HG02588 (cell line): ENCODE data around the gene COL8A1.
"Not testable (repeated sequence)": the region's sequence is repeated elsewhere in the genome, so short reads cannot be mapped to it uniquely, and the experiment has no call there.

Experiments
- ATAC-seq: cut with Tn5 transposase; IDR thresholded peaks from one replicate; pipeline ENCODE4 v1.9.1; 2021; ENCODE audit warnings: mild to moderate bottlenecking, moderate library complexity; ENCODE audit not compliant: unreplicated experiment

The COL8A1 gene

DNA sequence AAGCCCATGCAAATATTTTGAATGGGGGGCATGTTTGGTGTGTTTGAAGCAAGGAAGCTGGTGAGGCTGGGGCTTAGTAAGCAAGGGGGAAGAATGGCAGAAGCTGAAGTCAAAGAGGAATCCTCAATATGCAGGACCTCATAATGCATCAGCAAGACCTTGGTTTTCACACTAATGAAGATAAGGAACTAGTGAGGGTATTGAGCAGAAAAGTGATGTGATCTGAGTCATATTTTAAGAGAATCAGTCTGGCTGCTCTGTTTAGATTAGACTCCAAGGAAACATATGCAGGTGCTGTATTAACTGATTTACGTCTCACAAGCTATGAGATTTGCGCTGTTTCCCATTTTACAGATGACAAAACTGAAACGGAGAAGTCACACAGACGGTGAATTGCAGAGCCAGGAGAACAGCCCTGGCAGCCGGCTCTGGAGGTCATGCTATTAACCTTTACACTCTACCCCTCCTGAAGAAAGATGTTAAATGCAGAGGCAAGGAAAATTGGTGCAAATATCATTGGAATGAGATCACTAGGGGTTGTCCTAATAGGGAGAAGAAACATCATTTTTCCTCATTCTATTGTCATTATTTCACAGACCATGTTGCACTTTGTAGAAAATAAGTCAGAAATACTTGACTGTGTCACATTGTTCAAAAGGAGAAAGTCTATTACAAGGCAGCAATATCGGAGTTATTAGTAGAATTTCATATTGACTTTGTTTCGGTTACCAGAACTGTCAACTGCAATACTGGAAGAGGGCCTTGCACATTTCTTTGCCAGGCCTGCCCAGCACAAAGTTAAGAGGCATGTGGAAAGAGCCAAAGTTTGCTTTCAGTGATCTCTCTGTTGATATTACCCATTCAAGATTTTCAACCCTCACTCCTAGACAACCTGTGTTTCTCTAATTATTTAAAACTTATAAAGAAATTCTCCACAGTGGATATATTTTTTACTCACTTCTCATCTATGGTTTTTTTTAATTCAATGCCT, 64.9 kb downstream of the COL8A1 start:
- no peak for ATAC-seq

DNA sequence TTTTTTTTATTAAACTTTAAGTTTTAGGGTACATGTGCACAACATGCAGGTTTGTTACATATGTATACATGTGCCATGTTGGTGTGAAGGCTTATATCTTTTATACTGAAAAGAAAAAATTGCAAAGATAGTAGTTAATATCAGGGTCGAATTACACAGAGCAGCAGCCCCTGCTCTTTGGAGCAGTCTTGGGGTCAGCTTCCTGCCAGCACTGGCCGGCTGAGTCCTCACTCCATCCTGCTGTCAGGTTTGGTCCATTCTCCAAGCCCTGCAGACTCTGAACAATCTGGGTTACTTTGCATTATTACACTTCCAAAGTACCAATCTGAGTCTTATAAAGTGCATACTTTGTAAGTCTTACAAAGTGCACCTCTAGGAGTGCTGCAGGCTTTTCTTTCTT, 66.0 kb downstream of the COL8A1 start:
- no peak for ATAC-seq

DNA sequence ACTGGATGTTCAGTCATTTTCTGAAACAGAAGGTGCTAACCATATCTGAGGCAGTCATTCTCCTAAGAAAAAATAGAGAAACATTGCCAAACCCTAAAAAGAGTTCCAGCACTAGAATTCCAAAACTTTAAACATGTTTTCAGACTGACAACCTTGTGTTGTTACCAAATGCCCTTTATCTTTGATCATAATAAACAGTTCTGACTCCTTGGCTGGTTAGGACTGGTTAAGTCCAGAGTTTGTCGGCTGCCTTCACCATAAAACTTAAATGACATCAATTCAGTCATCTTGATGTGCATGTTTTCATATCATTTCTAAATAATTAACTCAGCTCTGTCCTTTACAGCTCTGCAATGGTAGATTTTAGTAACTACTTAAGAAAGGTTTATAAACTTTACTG, 68.0 kb downstream of the COL8A1 start:
- ATAC-seq, result no peak

DNA sequence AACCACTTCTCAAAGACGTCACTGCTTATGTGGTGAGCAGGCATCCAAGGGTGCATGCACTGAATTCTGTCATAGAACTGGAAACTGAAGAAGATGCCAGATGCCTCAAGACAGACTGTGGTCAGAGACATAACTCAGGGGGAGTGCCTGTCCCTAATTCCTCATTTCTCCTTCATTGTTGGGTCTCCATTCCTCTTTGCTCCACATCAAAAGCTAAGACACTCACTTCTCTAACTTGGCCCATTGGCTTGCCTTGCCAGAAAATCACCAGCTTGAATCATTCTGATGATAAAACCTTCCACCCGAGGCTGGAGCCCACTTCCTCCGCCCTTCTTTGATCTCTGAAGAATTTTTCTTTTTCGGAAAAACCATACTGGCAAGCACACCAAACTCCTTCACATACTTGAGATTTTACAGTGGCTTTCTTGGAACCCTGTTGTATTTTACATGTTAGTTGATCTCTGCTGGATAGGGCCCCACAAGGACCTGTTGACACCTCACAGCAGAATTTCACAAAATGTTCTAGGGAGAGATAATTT, 69.9 kb downstream of the COL8A1 start:
- ATAC-seq, result no peak

DNA sequence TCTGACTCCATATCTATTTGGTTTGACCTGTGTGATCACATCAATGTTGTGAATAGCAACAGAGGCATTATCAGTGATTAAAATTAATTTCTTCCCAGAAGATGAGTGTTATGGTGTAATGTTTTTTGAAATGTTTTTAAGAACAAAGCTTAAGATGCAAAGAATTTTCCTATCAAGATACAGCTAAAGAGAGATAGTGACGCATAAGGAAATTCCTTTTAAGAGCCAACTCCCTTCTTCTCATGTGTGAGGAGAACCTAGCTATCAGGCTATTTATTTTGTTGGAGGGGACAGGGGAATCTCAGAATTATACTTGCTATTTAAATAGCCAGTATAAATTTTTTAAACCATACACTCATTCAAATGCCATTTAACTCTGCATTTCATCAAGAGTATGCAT, 71.3 kb downstream of the COL8A1 start:
- no peak for ATAC-seq

DNA sequence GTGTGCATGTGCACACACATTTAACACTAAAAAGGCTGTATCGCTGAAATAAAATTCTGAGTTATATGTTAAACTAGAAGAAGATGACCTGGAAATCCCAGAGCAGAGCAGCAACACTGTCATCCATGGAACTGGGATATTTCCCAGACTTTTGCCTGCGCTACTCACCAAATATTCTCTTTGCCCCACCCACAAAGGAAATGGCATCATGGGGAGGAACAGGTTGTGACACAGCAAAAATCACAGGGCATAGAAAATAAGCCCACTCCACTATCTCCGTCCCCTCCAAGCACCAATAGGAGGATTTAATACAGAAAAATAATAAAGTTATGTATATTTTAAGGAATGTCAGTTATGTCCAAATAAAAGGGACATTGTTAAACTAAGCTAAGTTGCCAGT, 71.7 kb downstream of the COL8A1 start:
- ATAC-seq, result no peak

DNA sequence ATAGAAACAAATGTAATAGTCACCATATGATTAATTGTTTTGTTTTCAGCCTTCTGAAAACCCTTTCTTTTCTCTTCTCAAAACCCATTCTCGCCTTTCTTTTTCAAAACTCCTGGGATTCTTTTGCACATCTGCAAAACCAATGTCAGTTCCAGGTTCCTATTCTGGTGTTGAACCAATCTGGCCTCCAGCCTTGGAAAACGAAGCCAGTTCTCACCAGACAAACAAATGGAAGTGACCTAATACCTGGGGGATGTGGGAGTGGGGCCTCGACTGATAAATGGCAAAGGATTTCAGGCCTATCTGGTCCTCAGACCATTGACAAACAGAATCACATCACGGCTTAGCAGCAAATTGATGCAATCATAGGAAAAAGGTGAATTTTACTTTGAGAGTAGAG, 73.0 kb downstream of the COL8A1 start:
- no peak for ATAC-seq

DNA sequence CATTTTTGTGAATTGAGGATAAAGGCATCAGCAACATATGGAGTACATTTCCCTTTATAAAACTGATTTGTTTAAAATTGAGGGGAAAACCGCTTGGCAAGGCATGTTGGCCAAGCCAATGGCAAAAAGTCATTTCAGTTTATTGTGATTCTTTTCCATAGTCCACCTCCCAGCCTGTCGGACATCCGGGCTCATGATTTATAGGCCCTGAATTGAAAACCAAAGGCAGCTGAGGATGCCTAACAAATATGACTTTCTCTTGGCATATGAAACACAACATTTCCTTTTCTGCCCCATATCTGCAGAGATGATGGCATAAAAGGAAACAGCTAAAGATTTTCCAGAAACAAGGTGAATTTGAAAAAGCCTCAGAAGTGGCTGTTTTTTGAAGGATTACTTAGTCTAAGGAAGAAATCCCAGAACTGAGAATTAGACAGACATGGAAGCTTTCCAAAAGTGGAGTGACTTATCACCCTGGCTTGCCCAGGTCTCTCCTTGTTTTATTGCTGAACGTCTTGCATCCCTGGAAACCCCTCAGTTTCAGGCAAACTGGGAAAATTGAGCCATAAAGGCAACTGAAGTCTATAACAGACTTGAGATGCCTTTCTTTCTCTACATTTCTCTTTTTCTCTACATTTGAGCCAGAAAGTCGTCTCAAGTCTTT, 74.0 kb downstream of the COL8A1 start:
- no peak for ATAC-seq

DNA sequence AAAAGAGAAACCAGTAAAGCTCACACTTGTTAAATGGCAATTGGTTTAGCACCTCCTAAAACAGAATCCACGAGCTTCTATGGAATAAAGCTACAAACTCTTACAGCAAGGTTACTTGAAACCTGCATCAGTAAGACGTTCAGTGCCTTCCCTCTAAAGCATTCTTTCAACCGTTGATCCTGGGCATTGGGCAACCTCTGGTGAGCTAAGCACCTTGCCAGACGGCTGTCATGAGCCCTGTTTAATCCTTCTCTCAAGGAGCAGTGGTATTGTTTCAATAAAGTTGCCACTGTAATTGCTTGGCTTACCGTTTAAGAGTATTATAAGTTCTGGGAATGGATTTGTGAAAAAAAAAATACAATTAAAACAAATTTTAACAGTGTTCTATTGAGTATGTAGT, 75.0 kb downstream of the COL8A1 start:
- ATAC-seq, result no peak

DNA sequence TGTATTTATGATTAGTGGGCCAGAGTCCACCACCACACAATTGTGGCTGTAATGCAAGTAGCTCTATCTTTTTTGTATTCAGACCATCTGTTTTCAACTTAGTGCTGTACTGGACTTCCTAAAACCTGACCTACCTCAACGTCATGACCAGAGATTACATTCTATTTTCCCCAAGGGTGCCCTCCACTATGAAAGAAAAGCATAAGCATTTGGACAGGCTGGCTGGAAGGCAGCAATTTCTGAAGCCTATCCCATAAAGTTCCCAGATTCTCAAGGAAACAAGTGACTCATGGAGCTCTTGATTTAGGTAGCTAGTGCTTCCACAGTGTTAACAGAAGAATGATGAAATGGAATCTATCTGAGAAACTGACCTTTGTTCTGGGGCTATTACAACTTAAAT, 75.8 kb downstream of the COL8A1 start:
- no peak for ATAC-seq

DNA sequence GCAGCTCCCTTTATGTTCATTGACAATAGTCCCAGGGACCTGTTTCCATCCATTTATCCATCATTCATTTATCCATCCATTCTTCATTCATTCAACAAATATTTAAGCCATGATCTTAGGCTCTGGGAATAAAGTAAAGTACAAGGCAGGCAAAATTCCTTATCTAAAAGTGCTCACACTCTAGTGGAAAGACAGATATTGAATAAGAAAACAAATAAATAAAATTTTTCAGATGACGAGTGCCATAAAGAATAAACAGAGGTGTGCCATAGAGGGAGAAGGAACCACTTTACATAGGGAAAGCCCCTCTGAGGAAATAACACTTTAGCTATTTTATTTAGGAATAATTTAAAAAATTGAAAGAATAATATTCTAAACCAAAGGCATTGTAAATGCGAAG, 76.2 kb downstream of the COL8A1 start:
- ATAC-seq, result no peak

DNA sequence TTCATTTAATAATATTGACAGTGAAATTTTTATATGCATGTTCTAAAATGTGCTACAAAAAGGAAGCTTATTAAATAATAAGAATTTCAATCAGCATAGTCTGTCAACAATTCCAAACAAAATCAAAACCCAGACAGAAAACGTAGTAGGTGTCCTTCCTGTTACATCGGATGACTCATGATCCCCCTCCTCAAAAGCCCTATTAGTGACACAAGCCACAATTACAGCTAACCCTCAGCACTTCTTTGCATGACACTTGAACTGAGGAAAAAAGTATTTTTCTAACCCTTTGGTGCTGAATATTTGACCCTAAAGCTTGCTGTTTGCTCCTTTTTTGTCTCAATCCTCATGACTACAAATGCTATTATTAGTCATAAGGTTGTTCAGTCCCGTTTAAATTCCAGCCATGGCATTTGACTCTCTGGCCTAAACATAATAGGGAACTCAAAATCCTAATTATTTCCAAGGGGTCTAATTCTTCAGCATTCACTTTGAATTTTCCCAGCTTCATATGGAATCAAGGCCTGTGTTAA, 78.1 kb downstream of the COL8A1 start:
- no peak for ATAC-seq

DNA sequence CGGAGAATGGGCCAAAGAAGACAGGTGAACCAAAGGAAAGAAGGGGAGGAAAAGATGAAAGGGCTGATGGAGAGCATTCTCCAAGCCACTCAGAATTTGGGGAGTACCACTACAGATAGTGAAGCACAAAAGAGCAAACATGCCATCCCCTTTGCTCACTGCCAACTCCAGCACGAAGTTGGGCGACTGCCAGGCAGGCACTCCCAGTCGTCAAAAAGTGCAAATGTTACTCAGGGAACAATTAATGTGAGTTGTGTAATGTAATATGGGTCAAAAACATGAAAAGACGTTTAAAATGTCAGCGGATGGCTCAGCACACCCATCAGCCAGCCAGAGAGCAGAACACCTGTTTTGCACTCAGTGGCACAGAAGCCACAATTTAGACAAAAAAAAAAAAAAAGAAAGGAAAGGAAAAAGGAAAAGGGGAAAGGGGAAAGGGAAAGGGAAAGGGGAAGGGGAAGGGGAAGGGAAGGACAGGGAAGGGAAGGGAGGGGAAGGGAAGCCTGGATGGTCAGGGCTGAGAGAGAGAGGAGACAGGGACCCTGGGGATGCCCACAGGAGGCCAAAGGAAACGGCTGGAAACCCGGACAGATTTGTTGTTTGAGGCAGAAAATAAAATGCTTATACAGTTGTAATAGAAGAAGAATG, 82.7 kb downstream of the COL8A1 start:
- no peak for ATAC-seq

DNA sequence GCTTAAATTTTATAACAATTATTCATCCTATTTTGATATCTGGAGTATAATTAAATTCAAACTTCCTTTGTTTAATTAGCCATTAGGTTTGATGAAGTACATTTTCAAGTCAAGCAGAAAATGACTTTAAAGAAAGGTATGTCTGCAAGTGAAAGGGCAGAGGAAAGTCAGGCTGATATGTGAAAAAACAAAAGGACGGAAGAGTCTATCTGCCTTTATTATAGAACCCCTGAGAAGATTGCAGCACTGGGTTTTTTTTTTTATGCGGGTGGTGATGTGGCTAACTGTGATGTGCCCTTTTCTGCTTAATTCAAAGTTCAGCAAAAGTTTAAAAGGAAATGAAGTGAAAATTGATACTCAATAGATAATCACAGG, 83.2 kb downstream of the COL8A1 start:
- ATAC-seq, result no peak

DNA sequence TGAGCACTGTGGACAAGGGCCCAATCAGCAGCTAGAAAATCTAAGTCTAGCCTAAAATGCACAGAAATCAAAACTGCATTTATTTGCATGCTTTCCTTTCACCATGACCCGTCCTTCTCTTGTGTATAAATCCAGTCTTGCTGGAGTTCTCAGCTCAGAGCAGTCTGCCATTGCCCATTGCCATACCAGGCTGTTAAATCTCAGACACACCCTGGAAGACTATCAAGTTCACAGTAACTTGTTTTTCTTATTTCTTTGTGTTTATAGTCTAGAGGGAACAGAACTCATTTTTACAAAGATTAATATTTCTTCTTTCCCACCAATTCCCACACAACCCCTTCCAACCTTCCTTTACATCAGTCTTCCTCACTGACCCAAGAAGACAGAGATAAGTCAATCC, 85.9 kb downstream of the COL8A1 start:
- ATAC-seq, result no peak

DNA sequence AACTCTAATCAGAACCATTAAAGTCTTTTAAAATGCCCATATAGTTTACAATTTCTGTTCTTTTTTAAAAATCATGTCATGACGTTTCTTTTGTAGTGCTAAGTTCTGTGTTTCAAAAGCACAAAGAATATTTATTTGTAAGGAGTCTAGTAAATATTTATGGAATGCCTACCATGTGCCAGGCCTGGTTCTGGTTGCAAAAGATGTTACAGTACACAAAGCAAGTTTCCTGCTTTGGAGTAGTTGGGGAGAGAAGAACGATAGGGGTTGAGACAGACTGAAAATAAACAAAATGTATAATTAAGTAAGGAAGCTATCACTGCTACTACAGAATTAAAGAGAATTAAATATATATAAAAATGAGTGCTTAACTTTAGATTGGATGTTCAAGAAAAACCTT, 92.5 kb downstream of the COL8A1 start:
- no peak for ATAC-seq

DNA sequence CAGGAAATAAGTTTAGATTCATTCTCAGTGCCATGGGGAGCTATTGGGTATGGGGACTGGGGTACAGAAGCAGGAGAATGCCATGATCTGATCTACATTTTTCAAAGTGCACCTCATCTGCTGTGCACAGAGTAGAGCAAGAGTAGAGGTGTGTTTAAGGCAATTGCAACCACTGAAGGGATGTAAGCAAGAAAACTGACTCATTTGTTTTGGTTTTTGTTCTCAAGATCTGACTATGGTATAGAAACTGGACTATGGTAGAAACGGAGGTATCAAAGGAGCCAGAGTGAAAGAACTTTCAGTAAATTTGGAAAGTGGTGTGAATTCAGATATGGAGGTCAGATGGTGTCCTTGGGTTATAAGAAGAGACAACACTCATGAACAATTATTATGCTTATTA, 93.1 kb downstream of the COL8A1 start:
- ATAC-seq, result peak; percentile 60

DNA sequence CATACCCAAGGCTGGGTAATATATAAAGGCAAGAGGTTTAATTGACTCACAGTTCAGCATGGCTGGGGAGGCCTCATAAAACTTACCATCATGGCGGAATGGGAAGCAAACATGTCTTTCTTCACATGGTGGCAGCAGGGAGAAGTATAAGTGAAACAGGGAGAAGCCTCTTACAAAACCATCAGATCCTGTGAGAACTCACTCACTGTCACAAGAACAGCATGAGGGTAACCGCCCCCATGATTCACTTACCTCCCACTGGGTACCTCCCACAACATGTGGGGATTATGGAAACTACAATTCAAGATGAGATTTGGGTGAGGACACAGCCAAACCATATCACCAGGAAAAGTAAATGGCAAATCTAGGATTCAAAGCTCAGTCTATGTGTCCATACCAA, 102.0 kb downstream of the COL8A1 start:
- not testable (repeated sequence) for ATAC-seq

DNA sequence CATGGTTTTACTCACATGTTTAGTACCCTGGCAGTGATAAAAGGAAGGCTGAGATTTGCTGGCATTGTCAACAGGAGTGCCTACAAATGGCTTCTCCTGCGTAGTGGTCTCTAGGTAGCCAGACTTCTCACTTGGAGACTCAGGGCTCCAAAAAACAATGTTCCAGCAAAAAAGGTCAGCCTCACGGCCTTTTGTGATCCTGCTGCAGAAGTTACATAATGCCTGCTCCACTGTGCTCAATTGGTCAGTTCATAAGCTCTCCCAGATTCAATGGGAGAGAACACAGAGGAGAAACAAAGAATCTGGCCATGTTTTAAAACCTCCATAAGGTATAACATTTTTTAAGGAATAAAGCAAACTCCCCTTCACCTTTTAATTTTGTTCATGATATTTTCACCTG, 103.2 kb downstream of the COL8A1 start:
- no peak for ATAC-seq

DNA sequence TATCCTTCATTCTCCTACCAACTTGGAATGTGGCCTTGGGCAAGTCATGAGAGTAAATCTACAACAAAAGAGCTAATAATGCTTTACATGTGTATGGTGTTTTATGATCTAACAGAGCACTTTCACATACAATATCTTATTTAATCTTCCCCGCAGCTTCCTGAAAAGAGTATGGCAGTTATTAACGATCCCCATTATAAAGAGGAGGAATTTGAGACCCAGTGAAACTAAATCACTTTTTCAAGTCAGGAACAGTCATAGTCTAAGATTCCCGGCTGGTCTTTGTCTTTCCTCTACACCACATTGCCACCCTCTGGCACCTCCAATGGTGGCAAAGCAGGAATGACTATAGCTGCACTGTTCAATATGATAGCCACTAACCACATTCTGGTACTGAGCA, 109.5 kb downstream of the COL8A1 start:
- no peak for ATAC-seq

DNA sequence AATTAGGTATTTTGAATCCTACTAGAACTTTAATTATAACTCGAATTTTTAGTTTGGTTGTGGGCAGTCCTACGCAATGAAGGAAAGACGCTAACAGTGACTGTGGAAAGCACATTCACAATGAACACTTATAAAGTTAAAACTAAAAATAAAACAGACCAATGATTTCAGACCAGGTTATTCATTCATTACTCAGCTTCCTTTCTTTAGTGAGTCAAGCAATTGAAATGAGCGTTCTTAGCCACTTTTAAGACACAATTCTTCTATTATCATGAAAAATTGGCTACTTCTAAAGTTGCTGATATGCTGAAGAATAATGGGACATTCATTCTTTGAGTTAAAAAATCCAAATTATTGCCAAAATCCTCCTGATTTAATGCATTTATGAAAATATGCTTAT, 113.3 kb downstream of the COL8A1 start:
- ATAC-seq, result no peak
